ENCODE results near the gene EEF1E1. TPM values are rescaled to one million over a fixed set of nuclear protein-coding genes. Genes with fewer than 3 reads are reported as not detected.
A peak's percentile ranks its signal among the peaks of the same experiment; 100 is the strongest.

Gene EEF1E1
- total RNA-seq, 2 donors from 2014 or later = 35.9 to 38.2 TPM

DNA sequence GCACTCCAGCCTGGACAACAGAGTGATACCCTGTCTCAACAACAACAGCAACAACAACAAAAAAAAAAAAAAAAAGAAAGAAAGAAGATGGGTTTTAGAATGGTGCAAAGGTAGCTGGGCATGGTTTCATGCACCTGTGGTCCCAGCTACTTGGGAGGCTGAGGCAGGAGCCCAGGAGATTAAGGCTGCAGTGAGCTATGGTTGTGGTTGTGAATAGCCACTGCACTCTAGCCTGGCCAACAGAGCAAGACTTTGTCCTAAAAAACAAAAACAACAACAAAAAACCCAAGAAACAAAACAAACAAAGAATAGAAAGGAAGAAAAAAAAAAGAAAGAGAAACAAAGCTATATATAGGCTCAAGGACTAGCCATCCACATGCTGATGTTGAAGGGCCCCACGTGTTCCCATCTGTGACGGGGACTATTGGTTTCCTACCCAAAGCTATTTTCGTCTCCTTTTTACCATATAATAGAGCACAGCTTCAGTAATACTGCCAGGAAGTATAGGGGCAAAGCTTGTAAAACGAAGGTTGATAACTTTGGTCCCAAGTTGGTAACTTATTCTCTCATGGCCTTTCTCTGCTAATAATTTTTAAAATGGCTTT lies 7.9 kb upstream of the EEF1E1 start:
- peaks cover 3% of the 10 kb centered on the region for H3K9me3 Mint-ChIP-seq
- H3K27me3 Mint-ChIP-seq = peaks cover 37 to 52% of the 10 kb centered on the region in 2 donors
- H3K4me3 Mint-ChIP-seq = no peak overlapping the region

DNA sequence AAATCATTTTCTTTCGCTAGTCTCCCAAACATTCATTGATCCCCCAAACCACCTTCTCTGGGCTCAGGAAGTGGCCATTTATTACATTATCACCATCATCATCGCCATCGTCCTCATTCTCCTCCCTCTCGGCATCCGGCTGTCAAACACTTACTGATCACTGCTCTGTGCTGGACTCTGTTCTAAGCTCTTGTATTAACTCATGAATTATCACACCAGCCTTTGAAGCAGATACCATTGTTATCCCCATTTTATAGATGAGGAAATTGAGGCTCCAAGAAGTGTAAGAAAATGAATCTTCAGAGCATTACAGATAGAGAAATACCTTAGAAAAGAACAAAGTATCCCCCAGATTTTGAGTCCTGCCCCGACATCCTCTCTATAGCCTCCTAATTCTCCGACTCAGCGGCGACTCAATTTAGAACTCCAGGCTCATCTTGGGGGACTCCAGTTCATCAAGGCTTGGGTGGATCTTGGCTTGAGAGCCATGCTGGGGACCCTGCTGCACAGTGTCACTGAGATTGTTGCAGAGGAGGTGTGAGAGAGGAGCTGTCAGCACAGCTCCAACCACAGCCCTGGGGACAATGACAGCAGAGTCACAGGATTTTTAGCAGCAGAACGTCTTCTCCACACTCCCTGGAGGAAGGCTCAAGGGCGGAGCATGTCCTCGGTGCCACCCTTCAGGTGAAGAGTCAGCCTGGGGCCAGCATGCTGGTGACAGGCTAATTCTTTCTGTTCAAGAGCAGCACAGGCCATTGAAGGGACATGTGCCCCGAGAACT lies 6.6 kb upstream of the EEF1E1 start:
- no peak for DNase-seq (ENCODE audit: low spot score)
- peaks cover 34 to 52% of the 10 kb centered on the region in 2 donors for H3K27me3 Mint-ChIP-seq
- no peak overlapping the region for H3K27ac Mint-ChIP-seq
- H3K4me1 Mint-ChIP-seq (ENCODE audit: low read depth in 2 of 2) = no peaks in the 10 kb centered on the region
- H3K36me3 Mint-ChIP-seq = peaks cover 6% of the 10 kb centered on the region
- no peak overlapping the region for H3K4me3 Mint-ChIP-seq
- ATAC-seq = peak in 1 of 2 donors; percentile 36
- H3K9me3 Mint-ChIP-seq = peaks cover 3% of the 10 kb centered on the region

More for the DNA sequence above, 7.9 kb upstream of the EEF1E1 start:
- Mint-ChIP-seq H3K27ac (no peak overlapping the region), H3K36me3 (peaks cover 6% of the 10 kb centered on the region), H3K4me1 (ENCODE audit: low read depth in 2 of 2) (no peaks in the 10 kb centered on the region)
- ATAC-seq (no peak), DNase-seq (ENCODE audit: low spot score) (no peak)

DNA sequence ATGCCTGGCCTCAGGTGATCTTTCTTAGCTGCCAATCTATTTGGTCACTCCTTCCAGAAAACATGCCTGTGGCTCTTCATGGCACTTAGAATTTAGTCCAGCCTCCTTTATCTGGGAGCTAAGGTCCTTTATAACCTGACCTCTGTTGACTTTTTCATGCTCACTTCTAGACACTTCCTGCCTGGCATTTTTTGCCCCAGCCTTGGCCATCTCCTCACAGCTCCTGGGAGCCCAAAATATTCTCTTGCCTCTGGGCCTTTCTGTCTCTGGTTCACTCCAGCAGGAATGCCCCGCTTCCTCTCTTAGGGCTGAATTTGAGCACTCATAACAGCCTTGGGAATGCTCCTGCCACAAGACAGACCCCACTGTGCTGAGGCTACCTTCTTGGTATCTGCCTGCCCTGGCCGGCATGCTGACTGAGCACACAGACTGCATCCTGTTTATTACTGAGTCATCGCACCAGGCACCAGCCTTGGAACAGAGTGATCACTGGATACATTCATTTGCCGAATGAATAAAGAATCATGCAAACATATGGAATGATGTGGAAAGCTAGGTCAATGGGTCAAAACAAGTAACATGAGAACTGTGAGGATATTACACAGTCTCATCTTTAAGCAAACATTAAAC lies 5.8 kb upstream of the EEF1E1 start:
- no peaks in the 10 kb centered on the region for H3K4me1 Mint-ChIP-seq (ENCODE audit: low read depth in 2 of 2)
- DNase-seq (ENCODE audit: low spot score) = no peak

DNA sequence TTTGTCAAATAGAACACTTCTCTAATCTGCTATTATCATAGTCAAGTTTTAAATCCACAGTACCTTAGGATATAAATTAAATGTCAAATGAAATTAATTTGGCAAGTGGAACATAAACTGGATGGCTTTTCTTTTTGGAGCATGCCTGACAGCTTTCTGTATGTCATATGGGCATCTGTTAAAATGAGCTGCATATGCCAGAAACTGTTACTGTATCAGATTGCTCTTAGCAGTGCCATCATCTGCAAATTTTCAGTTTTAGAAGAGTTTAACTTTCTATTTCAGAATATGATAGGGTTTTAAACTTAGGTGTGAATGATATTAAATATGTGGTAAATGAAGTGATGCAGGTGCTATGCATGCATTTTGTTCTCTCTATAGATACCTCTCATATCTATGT lies 3.4 kb upstream of the EEF1E1 start:
- Mint-ChIP-seq H3K27ac (no peak overlapping the region), H3K27me3 (peaks cover 34 to 50% of the 10 kb centered on the region in 2 donors), H3K9me3 (peaks cover 3% of the 10 kb centered on the region), H3K36me3 (peaks cover 10% of the 10 kb centered on the region), H3K4me1 (ENCODE audit: low read depth in 2 of 2) (peaks cover 13 to 17% of the 10 kb centered on the region in 2 donors), H3K4me3 (no peak overlapping the region)
- DNase-seq (ENCODE audit: low spot score) (no peak), ATAC-seq (no peak)

More for the DNA sequence above, 5.8 kb upstream of the EEF1E1 start:
- ATAC-seq = no peak
- peaks cover 34 to 50% of the 10 kb centered on the region in 2 donors for H3K27me3 Mint-ChIP-seq
- no peak overlapping the region for H3K4me3 Mint-ChIP-seq
- no peak overlapping the region for H3K27ac Mint-ChIP-seq
- H3K9me3 Mint-ChIP-seq = peaks cover 3% of the 10 kb centered on the region
- peaks cover 6% of the 10 kb centered on the region for H3K36me3 Mint-ChIP-seq

DNA sequence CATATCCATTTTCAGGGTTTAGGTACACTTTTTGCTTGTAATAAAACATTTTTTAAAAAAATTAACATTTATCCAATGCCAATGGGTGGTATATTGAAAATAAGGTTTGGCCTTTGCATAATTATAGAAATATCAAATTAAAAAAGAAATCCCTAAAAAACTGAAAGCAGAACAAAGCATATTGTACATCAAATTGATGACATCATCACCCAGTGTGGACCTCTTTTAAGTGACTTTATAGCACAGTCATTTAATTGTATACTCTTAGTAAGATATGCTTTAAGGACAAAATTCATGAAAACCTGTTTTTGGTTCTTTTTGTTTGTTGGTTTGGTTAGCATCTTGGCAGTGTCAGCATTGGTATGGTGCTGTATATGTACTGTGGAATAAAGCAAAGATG lies 1.4 kb upstream of the EEF1E1 start:
- Mint-ChIP-seq H3K27me3 (peaks cover 26 to 38% of the 10 kb centered on the region in 2 donors), H3K27ac (no peak overlapping the region), H3K9me3 (peaks cover 3% of the 10 kb centered on the region), H3K36me3 (peaks cover 10% of the 10 kb centered on the region), H3K4me1 (ENCODE audit: low read depth in 2 of 2) (peaks cover 24 to 29% of the 10 kb centered on the region in 2 donors), H3K4me3 (no peak overlapping the region)
- ATAC-seq (no peak), DNase-seq (ENCODE audit: low spot score) (no peak)

DNA sequence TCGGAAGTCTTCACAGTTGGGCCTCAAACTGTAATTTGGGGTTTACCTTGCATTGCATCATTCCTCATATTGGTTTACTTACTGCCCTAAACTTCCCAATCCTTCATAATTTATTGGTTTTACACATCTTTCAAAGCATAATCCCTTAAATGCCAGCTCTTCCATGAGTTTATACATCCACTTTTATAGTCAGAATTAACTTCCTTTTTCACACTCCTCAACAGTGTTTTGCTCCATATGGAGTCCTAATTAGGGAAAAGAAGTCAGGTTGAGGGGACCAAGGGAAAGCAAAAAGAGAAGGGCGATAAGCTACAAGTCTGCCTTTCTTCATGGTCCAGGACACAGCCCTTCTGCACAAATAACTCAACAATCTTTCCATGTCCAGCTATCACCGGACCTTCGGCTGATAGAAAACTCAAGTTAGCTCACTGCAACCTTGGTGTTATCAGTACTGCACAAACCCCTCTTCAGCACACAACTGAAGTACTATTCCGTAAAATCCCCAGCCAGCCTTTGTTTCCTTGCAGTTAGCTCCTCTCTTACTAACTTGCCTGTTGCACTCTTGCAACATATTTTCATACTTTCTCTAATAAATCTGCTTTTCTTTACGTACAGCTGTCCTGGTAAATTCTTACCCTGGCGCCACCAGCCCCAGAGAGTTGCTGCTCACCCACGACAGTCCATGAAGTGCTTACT lies 2.0 kb downstream of the EEF1E1 start:
- Mint-ChIP-seq H3K36me3 (peaks cover 5% of the 10 kb centered on the region), H3K27me3 (peaks cover 6 to 12% of the 10 kb centered on the region in 2 donors), H3K9me3 (no peaks in the 10 kb centered on the region), H3K4me1 (ENCODE audit: low read depth in 2 of 2) (peaks cover 24 to 29% of the 10 kb centered on the region in 2 donors), H3K27ac (peak overlapping the region in 1 of 2 donors; percentile 26), H3K4me3 (peak overlapping the region; percentile 67)
- DNase-seq (ENCODE audit: low spot score) = no peak
- no peak for ATAC-seq

DNA sequence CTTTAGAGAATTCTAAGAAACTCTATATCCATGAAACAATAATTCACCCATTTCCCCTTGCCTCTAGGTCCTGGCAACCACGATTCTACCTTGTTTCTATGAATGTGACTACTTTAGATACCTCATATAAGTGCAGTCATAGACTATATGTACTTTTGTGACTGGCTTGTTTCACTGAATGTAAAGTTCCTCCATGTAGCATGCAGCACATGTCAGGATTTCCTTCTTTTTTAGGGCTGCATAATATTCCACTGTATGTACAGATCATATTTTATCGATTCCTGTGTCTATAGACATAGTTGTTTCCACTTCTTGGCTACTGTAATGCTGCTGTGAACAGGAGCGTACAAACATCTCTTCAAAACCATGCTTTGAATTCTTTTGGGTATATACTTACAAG lies 11.7 kb downstream of the EEF1E1 start:
- no peak overlapping the region for H3K4me3 Mint-ChIP-seq
- no peak overlapping the region for H3K27ac Mint-ChIP-seq
- H3K4me1 Mint-ChIP-seq (ENCODE audit: low read depth in 2 of 2) = peaks cover 12 to 14% of the 10 kb centered on the region in 2 donors
- peaks cover 5% of the 10 kb centered on the region for H3K9me3 Mint-ChIP-seq
- peaks cover 54% of the 10 kb centered on the region for H3K36me3 Mint-ChIP-seq
- DNase-seq (ENCODE audit: low spot score) (no peak), ATAC-seq (no peak)
- H3K27me3 Mint-ChIP-seq = no peaks in the 10 kb centered on the region

DNA sequence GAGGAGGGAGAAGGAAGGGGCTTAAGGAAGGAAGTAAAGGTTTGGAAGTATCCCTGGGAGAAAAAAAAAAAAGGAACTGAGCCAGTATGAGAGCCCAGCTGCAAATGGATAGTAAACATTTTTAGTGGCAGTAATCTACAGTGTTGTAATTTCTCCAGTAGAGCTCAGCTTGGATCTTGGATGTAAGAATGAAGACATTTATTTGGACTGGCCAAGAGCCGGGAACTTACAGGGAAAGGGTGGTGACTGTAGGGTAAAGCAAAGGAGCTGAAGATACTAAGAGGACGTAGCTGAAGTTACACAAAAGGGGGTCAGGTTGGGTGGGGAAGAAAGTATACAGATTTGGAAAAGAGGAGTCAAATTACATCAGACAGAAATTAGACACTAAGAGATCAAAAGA lies 13.5 kb downstream of the EEF1E1 start:
- no peak for ATAC-seq
- peaks cover 5% of the 10 kb centered on the region for H3K9me3 Mint-ChIP-seq
- no peak overlapping the region for H3K27ac Mint-ChIP-seq
- no peak for DNase-seq (ENCODE audit: low spot score)
- no peak overlapping the region for H3K4me3 Mint-ChIP-seq
- H3K36me3 Mint-ChIP-seq = peaks cover 56% of the 10 kb centered on the region
- H3K27me3 Mint-ChIP-seq = no peaks in the 10 kb centered on the region
- peaks cover 12 to 15% of the 10 kb centered on the region in 2 donors for H3K4me1 Mint-ChIP-seq (ENCODE audit: low read depth in 2 of 2)

DNA sequence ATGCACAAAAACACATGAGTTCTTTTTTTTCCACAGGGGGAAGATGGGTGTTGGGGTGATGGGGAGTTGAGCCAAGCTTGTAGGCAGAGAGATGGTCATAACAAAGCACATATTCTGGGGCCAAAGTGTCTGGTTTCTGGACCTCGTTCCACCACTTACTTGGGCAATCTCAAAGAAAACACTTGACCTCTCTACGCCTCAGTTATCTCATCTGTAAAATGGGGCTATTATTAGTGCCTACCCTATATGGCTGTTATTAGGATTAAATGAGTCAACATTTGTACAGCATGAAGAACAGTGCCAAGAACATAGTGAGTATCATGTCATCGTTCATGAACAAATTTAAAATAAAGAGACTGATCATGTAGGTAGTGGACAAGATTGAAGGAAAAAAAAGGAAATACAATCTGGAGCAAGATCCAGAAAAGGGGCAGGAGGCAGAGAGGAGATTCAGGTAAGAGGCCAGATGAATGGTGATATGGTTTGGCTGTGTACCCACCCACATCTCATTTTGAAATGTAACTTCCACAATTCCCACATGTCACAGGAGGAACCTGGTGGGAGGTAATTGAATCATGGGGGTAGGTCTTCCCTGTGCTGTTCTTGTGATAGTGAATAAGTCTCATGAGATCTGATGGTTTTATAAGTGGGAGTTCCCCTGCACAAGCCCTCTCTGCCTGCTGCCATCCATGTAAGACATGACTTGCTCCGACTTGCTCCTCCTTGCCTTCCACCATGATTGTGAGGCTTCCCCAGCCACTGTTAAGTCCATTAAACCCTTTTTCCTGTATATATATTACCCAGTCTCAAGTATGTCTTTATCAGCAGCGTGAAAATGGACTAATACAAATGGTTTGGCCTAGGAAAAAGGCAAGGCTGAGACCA lies 14.2 kb downstream of the EEF1E1 start:
- Mint-ChIP-seq H3K4me3 (no peak overlapping the region), H3K4me1 (ENCODE audit: low read depth in 2 of 2) (peaks cover 16 to 21% of the 10 kb centered on the region in 2 donors), H3K36me3 (peaks cover 61% of the 10 kb centered on the region), H3K27me3 (no peaks in the 10 kb centered on the region), H3K27ac (peak overlapping the region in 1 of 2 donors; percentile 13), H3K9me3 (peaks cover 5% of the 10 kb centered on the region)
- no peak for ATAC-seq
- DNase-seq (ENCODE audit: low spot score) = no peak

DNA sequence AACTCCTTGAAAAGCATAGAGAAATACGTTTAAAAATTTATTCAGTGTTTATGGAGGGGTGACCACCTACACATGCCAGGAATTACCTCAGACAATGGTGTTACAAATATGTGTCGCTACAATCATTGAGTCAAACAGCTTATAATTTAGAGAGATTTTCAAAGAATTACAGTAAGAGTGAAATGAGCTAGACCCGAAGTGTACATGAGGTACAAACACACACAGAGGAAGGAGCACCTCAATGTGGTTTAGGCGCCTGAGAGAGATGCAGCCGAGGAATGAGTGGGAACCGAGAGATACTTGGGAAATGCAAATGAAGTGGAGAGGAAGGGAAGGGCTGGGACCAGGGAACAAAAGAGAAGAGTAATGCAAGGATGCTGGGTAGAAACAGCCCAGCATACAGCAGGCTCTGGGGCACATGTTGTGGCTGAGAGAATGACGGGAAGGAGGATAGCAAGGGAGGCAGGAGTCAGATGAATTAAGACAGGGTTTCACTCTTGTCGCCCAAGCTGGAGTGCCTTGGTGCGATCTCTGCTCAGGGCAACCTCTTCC lies 15.5 kb downstream of the EEF1E1 start:
- ATAC-seq (peak; percentile 87 to 89), DNase-seq (ENCODE audit: low spot score) (no peak)
- H3K27ac Mint-ChIP-seq = peak overlapping the region; percentile 13 to 63
- H3K27me3 Mint-ChIP-seq = no peaks in the 10 kb centered on the region
- H3K4me1 Mint-ChIP-seq (ENCODE audit: low read depth in 2 of 2) = peaks cover 16 to 22% of the 10 kb centered on the region in 2 donors
- peaks cover 5% of the 10 kb centered on the region for H3K9me3 Mint-ChIP-seq
- peaks cover 59% of the 10 kb centered on the region for H3K36me3 Mint-ChIP-seq
- H3K4me3 Mint-ChIP-seq = peak overlapping the region; percentile 49

DNA sequence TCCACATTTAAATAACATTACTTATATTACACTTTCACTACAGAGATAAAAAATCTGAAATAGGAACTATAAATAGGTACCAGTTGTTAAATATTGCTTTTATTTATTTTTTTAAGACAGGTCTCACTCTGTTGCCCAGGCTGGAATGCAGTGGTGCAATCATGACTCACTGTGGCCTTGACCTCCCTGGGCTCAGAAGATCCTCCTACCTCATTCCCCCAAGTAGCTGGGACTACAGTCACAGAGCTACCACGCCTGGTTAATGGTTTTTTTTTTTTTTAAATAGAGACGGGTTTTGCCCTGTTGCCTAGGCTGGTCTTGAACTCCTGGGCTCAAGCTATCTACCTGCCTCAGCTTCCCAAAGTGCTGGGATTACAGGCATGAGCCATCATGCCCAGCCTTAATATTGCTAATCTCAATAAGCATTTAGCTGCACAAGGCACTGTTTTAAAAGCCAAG lies 17.3 kb downstream of the EEF1E1 start:
- no peaks in the 10 kb centered on the region for H3K27me3 Mint-ChIP-seq
- DNase-seq (ENCODE audit: low spot score) = no peak
- peaks cover 19 to 28% of the 10 kb centered on the region in 2 donors for H3K4me1 Mint-ChIP-seq (ENCODE audit: low read depth in 2 of 2)
- no peak overlapping the region for H3K27ac Mint-ChIP-seq
- H3K4me3 Mint-ChIP-seq = no peak overlapping the region
- H3K36me3 Mint-ChIP-seq = peaks cover 52% of the 10 kb centered on the region
- ATAC-seq = no peak
- H3K9me3 Mint-ChIP-seq = no peaks in the 10 kb centered on the region

DNA sequence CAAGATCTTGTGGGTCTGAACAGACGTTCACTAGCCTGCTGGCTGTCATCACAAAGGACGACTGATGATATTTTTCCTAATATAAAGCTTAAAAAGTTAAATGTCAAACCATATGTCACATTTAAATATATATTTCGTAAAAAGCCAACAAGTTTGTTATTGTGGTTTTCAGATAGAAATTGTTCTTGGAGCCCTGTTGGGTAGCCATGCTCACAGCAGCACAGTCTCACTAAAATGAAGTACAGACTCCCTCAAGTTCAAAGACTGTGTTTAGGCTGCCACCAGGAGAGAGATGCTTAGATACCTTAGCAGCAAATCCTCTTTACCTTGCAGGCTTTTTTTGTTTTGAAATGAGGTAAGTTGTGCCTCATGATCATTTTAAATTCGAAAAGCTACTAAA lies 17.8 kb downstream of the EEF1E1 start:
- Mint-ChIP-seq H3K36me3 (peaks cover 49% of the 10 kb centered on the region), H3K4me3 (no peak overlapping the region), H3K4me1 (ENCODE audit: low read depth in 2 of 2) (peaks cover 23 to 28% of the 10 kb centered on the region in 2 donors), H3K27ac (no peak overlapping the region), H3K9me3 (no peaks in the 10 kb centered on the region), H3K27me3 (no peaks in the 10 kb centered on the region)
- ATAC-seq = no peak
- no peak for DNase-seq (ENCODE audit: low spot score)

All from natural killer cell treated with Interleukin-12 subunit alpha and Interleukin-12 subunit beta and Interleukin-15 and Interleukin-18, amount 100 ng/mL, for 72 hours (primary cell).